GM20000 (cell line): ENCODE data around the gene TSPO.

Experiments
- DNase-seq: peaks from one replicate; pipeline ENCODE4 v3.0.0; 2012; ENCODE audit warnings: low spot score
- TF ChIP-seq, protein P1 (sequence below): IDR thresholded peaks from 2 replicates; pipeline ENCODE4 v1.5.1; 2012; ENCODE audit warnings: mild to moderate bottlenecking, control low read depth; ENCODE audit errors: extremely low read depth, missing control alignments

TSPO gene

DNA sequence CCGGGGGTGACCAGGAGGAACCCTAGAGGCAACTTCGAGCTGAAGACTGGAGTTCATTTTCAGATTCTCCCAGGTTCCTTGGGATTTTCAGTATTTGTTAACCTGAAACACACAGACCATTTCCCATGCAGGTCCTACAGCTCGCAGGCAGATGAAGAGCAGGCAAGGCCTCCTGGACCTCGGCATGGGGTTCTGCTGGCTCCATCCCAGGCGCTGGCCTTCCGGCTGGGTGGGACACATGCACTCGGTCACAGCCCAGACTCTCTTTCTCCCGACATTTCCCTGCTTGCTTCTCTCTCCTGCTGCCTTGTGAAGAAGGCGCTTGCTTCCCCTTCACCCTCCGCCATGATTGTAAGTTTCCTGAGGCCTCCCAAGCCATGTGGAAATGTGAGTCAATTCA lies 51.0 kb downstream of the TSPO start:
- DNase-seq = no peak
- TF ChIP-seq, protein P1, sequence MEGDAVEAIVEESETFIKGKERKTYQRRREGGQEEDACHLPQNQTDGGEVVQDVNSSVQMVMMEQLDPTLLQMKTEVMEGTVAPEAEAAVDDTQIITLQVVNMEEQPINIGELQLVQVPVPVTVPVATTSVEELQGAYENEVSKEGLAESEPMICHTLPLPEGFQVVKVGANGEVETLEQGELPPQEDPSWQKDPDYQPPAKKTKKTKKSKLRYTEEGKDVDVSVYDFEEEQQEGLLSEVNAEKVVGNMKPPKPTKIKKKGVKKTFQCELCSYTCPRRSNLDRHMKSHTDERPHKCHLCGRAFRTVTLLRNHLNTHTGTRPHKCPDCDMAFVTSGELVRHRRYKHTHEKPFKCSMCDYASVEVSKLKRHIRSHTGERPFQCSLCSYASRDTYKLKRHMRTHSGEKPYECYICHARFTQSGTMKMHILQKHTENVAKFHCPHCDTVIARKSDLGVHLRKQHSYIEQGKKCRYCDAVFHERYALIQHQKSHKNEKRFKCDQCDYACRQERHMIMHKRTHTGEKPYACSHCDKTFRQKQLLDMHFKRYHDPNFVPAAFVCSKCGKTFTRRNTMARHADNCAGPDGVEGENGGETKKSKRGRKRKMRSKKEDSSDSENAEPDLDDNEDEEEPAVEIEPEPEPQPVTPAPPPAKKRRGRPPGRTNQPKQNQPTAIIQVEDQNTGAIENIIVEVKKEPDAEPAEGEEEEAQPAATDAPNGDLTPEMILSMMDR = no peak

DNA sequence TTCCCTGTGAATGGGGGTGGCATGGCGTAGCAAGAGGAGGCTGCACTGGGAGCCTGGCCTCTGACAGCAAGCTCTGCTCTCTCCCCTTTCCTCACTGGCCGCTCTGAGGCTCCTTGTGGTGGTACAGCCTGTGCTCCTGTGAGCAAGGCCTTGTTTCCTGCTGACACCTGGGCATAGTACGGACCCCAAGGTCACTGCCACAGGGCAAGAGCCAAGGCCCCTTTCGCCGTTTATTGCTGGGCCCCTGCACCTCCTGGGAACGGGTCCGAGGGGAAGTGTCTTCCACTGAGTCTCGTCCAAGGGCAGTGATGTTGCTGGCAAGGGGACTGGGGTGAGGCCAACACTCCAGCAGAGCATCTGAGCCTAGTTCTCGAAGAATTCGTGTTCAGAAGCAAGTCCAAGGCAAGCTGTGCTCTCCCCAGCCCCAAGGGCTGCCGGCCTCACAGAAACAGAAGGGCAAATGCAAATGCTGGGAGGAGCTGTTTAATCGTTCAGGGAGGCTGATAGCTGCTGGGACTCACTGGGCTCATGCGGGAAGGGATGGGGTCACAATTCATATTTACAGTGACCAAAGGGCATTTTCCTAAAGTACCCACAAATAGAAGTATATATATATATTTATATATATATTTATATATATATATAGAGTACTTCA lies 51.5 kb downstream of the TSPO start:
- DNase-seq = no peak
- TF ChIP-seq, protein P1 = no peak

DNA sequence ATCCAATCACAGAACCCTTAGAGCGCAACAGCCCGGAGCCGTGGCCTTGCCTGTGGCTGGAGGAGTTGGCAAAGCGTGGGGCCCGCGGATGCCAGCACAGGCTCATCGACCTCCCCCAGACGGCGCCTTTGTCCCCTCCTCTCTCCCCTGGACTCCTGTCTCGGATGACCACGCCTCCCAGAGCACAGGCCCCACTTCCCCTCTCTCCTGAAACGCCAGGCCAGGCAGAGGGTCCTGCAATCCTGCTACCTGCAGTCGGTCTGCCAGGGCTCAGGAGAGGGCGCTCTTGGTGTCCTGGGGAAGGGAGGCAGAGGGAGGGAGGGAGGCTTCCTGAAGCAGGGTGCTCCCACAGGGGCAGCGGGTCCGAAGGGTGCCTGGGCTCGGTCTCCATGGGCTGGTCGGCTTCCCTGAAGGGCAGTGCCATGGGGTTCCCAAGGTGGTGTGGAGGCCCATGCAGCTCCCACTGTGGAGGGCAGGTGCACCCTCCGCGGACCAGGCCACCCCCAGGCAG lies 52.2 kb downstream of the TSPO start:
- TF ChIP-seq, protein P1 = no peak
- DNase-seq = no peak

DNA sequence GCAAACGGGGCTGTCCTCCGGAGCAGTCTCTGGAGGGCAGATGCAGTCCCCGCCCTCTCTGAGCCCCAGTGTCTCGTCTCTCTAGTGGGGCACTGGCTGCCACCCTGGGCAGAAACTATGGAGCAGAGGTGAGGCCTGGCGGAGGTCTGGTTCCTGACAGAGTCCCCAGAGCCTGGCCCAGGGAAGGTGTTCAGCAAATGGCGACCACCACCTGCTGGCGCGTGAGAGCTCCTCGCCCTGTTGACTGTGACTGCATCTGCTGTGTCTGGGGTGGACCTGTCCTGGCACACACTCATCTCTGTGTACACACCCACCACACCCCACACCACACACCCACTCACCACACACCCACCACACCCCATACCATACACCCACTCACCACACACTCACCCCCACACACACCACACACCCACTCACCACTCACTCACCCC lies 53.9 kb downstream of the TSPO start:
- no peak for DNase-seq
- TF ChIP-seq, protein P1 = no peak

DNA sequence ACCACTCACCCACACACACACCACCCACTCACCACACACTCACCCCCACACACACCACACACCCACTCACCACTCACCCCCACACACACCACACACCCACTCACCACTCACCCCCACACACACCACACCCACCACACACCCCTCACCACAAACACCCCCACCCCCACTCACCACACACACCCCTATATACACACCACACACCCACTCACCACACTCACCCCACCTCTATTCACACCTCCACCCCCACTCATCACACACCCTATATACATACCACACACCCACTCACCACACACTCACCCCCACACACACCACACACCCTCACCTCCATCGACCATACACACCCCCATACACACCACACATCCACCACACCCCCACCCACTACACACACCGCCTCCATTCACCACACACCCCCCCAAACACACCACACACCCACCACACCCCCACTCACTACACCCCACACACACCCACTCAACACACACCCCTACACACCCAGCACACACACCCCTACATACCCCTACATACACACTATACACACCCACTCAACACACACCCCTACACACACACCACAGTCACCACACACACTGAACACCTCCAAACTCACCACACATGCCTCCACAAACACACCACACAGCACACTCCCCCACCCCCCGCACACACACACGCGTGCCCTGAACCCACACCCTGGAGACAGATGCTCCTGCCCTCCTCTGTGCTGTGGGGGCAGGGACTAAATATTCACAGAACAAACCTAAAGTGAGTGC lies 54.6 kb downstream of the TSPO start:
- DNase-seq = no peak
- TF ChIP-seq, protein P1 = no peak

DNA sequence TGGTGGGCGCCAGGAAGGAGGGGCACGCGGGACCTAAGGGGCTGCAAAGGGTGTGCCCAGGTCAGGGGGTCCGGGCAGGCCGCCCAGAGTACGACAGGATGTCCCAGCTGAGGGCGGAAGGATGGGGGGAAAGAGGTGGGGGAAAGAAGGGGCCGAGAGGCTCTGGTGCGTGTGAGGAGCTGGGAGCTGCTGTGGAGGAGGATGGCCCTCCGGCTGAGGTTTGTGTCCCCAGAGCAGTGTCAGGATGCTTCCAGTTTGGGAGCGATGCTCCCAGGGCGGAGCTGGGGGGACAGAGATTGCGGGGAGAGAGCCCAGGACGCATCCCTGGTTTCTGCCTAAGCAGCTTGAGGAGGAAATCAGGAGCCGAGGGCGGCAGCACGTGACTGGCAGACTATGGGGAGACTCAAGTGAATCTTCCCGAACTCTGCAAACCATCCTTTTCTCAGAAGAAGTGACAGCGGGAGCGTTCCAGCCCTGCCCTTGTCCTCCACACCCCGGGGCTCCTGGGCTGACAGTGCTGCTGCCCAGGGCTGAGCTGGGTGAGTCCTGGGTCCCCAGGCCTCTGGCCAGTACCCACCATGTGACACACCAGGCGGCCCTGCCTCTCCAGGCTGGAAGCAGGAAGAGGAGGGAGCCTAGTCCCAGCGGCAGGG lies 55.3 kb downstream of the TSPO start:
- TF ChIP-seq, protein P1 = no peak

DNA sequence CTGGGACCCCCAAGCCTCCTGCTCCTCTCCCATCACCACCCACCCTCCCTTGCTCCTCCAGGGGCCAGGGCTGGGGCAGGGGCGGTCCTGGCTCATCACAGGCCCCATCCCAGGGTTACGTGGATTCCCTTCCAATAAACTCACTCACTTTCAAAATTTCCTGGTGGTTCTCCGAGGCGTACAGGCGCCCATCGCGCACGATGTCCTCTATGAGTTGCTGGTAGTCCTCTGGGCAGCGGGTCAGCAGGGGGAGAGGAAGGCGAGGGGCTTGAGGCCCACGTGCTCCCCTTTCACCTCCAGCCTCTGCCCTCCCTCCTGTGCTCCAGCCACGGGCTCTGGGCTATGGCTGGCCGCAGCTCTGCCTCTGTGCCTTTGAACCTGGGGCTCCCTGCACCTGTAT lies 56.0 kb downstream of the TSPO start:
- DNase-seq = no peak
- TF ChIP-seq, protein P1 = no peak

More for the DNA sequence above, 55.3 kb downstream of the TSPO start:
- DNase-seq = no peak
